ENCODE data around the gene LMOD3.

DNA sequence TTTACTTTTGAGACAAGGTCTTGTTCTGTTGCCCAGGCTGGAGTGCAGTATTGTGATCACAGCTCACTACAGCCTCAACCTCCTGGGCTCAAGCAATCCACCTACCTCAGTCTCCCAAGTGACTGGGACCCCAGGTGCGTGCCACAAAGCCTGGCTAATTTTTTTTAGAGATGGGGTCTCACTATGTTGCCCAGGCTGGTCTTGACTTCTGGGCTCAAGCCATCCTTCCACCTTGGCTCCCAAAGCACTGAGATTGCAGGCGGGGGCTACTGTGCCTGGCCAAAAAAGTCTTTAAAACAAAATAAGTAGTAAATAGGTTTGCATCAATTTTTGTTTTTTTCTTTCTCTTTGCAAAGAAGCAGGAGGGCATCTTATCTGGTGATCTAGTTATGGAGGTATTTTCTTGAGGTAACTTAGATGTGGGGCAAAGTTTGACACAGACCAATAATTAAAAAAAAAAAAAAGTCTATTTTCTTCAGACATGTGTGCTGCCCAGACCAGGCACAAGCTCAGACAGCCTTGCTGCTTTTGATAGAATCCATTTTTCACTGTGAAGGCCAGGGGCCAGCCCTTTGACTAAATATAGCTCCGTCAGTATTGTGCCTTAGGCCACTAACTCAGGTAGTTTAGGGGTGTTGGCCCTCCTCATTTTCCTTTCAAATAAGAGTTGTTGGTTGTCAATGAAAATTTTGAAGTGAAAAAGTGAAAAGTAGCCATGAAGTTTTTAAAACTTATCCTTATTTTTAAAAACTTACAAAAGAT lies 35.2 kb downstream of the LMOD3 start:
- TF ChIP-seq, protein P1, sequence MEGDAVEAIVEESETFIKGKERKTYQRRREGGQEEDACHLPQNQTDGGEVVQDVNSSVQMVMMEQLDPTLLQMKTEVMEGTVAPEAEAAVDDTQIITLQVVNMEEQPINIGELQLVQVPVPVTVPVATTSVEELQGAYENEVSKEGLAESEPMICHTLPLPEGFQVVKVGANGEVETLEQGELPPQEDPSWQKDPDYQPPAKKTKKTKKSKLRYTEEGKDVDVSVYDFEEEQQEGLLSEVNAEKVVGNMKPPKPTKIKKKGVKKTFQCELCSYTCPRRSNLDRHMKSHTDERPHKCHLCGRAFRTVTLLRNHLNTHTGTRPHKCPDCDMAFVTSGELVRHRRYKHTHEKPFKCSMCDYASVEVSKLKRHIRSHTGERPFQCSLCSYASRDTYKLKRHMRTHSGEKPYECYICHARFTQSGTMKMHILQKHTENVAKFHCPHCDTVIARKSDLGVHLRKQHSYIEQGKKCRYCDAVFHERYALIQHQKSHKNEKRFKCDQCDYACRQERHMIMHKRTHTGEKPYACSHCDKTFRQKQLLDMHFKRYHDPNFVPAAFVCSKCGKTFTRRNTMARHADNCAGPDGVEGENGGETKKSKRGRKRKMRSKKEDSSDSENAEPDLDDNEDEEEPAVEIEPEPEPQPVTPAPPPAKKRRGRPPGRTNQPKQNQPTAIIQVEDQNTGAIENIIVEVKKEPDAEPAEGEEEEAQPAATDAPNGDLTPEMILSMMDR (IDR thresholded peaks at IDR 0.05), result no peak
- no peak for TF ChIP-seq POLR2A (IDR thresholded peaks at IDR 0.05)

Measured in testis (tissue), 2 donors.